Suprapubic skin (tissue), 4 donors: Measurements from ENCODE around the gene VILL.

Experiments
- CTCF ChIP-seq, 2 donors: fragments of 200-600 bp in 1 of 2; fragments of 450-650 bp in 1 of 2; sonication (generic) in 1 of 2; IDR thresholded peaks; one replicate each; pipeline ENCODE4 v1.5.1; 2016 to 2019; ENCODE audit warnings: antibody characterized with exemption in 2 of 2, mild to moderate bottlenecking in 1 of 2, moderate library complexity in 1 of 2
- EP300 ChIP-seq: sonication (generic); formaldehyde crosslinking; IDR thresholded peaks from one replicate; pipeline ENCODE4 v1.6.1; 2017; ENCODE audit warnings: antibody characterized with exemption
- POLR2A ChIP-seq, 2 donors: fragments of 450-650 bp; IDR thresholded peaks; one replicate each; pipeline ENCODE4 v1.6.1; 2017; ENCODE audit warnings: antibody characterized with exemption in 2 of 2, mild to moderate bottlenecking in 2 of 2, moderate library complexity in 2 of 2
- POLR2AphosphoS5 ChIP-seq, 3 donors: sonication (generic); formaldehyde crosslinking; IDR thresholded peaks; one replicate each; pipeline ENCODE4 v1.6.1; 2017; ENCODE audit warnings: antibody characterized with exemption in 3 of 3

DNA sequence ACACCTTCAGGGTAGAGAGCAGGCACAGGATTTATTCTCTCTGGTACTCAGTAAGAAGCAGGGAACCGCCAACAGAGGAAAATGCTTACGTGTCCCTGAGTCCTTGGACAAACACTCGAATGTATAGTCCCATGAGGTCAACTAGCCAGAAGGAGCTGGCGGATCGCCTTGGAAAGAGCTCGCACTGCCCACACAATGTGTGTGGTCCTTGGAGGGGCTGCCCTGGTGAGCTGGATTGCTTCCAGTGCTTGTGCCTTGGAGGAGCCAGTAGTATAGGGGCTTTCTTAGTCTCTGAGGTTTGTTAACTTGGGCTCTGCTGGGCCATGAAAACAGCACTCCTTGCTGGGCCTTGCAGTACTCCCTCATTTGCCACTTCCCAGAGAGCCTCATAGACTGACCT, 40.7 kb upstream of the VILL start:
- no peak for TF ChIP-seq POLR2A (IDR thresholded peaks at IDR 0.05)
- TF ChIP-seq CTCF (IDR thresholded peaks at IDR 0.05) = no peak
- no peak for TF ChIP-seq POLR2AphosphoS5 (IDR thresholded peaks at IDR 0.05)
- TF ChIP-seq EP300 = no peak
